A673 (cell line): ENCODE results near the gene FNDC7. TPM values are rescaled to one million over a fixed set of nuclear protein-coding genes. Genes with fewer than 3 reads are reported as not detected.

Source experiments
- BruUV-seq: library from RNA; stranded (reverse); fragments of 400-500 nt; replicated peaks from 2 replicates; lab custom pipeline; 2021; lab: Mats Ljungman, UMichigan
- CTCF ChIA-PET: fragments of 300-600 bp; sonication (Branson Sonifier 250); formaldehyde crosslinking; loops from one replicate; lab custom pipeline; 2022; ENCODE audit warnings: antibody characterized with exemption; lab: Charles Lee
- POLR2A ChIA-PET: fragments of 300-600 bp; sonication (Branson Sonifier 250); formaldehyde crosslinking; loops from one replicate; lab custom pipeline; 2022; ENCODE audit warnings: antibody characterized with exemption; ENCODE audit not compliant: low non-redundant PET; lab: Charles Lee
- DNase-seq: peaks from one replicate; pipeline ENCODE4 v3.0.0-alpha.2; 2015; ENCODE audit warnings: low spot score
- H3K27ac ChIP-seq: fragments of 200-600 bp; sonication (generic); 2 replicates; pipeline ENCODE4 v1.5.1; 2016; ENCODE audit warnings: mixed run types, low read depth, mild to moderate bottlenecking, mixed read lengths, antibody characterized with exemption, low read length; ENCODE audit not compliant: poor library complexity, severe bottlenecking
- H3K27me3 ChIP-seq: fragments of 200-600 bp; sonication (generic); replicated peaks from 2 replicates; pipeline ENCODE4 v1.6.1; 2017; ENCODE audit warnings: mixed run types, low read depth, mild to moderate bottlenecking, mixed read lengths, antibody characterized with exemption, low read length; ENCODE audit not compliant: insufficient read depth, poor library complexity
- H3K36me3 ChIP-seq: fragments of 200-600 bp; sonication (generic); 2 replicates; pipeline ENCODE4 v1.6.1; 2016; ENCODE audit warnings: mixed run types, mild to moderate bottlenecking, mixed read lengths, antibody characterized with exemption, low read length; ENCODE audit not compliant: insufficient read depth, poor library complexity, severe bottlenecking
- H3K4me1 ChIP-seq: fragments of 200-600 bp; sonication (generic); 2 replicates; pipeline ENCODE4 v1.6.1; 2017; ENCODE audit warnings: mixed run types, mild to moderate bottlenecking, mixed read lengths, antibody characterized with exemption, low read length; ENCODE audit not compliant: insufficient read depth, poor library complexity, severe bottlenecking
- H3K4me3 ChIP-seq: fragments of 200-600 bp; sonication (generic); 2 replicates; pipeline ENCODE4 v1.5.1; 2016; ENCODE audit warnings: low read depth, mixed run types, mild to moderate bottlenecking, mixed read lengths, low read length; ENCODE audit not compliant: poor library complexity, severe bottlenecking
- H3K9me3 ChIP-seq: fragments of 200-600 bp; sonication (generic); 2 replicates; pipeline ENCODE4 v1.6.1; 2016; ENCODE audit warnings: mixed run types, low read depth, mild to moderate bottlenecking, mixed read lengths, antibody characterized with exemption, low read length; ENCODE audit not compliant: poor library complexity, severe bottlenecking
- CTCF ChIP-seq: fragments of 300-800, 200-600 bp; sonication (generic); conservative IDR thresholded peaks from 2 replicates; pipeline ENCODE4 v1.5.1; 2017; ENCODE audit warnings: low read depth, mild to moderate bottlenecking, antibody characterized with exemption, low read length, moderate library complexity, mixed read lengths
- EZH2 ChIP-seq: fragments of 200-600 bp; sonication (generic); IDR thresholded peaks from 2 replicates; pipeline ENCODE4 v1.6.1; 2017; ENCODE audit warnings: borderline replicate concordance, low read depth, mild to moderate bottlenecking, mixed read lengths, antibody characterized with exemption, low read length; ENCODE audit not compliant: poor library complexity, severe bottlenecking
- intact Hi-C: fragments of 100-400 bp; cut with micrococcal nuclease; formaldehyde crosslinking; loops from one replicate; pipeline ENCODE4 v1.10.0; 2022; ENCODE audit not compliant: unreplicated experiment
- total RNA-seq: library from RNA; stranded (reverse); gene quantifications from 2 replicates; pipeline ENCODE4 v1.2.3, GENCODE V29; 2021

The FNDC7 gene
- total RNA-seq, 1 experiment from 2014 or later = 0.13 TPM

DNA sequence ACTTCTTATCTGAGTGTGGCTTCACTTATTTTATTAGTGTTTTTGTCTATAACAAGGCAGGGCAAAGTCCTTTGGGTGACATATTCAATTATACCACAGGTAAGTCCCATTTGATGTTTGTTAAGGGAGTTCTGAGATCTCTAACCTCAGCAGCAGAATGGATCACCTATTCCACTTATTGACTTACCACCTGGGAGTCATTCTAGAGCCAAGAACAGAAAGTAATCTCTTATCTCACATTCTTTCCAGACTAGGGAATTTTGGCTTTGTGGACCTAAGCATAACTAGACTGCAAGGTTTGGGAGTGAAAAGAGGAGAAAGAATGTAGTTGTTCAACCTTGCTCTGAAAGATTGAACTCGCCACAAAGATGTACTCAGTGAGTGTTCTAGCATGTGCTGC lies 13.2 kb downstream of the FNDC7 start:
- no peak for TF ChIP-seq EZH2
- no peak for TF ChIP-seq CTCF
- peaks cover 9% of the 10 kb centered on the region for H3K4me1 ChIP-seq
- ChIA-PET CTCF (no interaction called here), POLR2A (no interaction called here)
- intact Hi-C loops = no loop called here
- no peak overlapping the region for H3K4me3 ChIP-seq
- no peak overlapping the region for H3K27ac ChIP-seq
- no peaks in the 10 kb centered on the region for H3K27me3 ChIP-seq
- no peaks in the 10 kb centered on the region for H3K9me3 ChIP-seq
- DNase-seq = no peak
- no TSS peak for BruUV-seq
- H3K36me3 ChIP-seq = no peaks in the 10 kb centered on the region

GRCh38 chr1:108728327-108728923 lies 15.7 kb downstream of the FNDC7 start:
- no peak for DNase-seq
- ChIA-PET CTCF (no interaction called here), POLR2A (no interaction called here)
- H3K36me3 ChIP-seq = no peaks in the 10 kb centered on the region
- peaks cover 4% of the 10 kb centered on the region for H3K4me1 ChIP-seq
- BruUV-seq = no TSS peak
- intact Hi-C loops = no loop called here
- H3K27me3 ChIP-seq = no peaks in the 10 kb centered on the region
- no peak overlapping the region for H3K27ac ChIP-seq
- no peaks in the 10 kb centered on the region for H3K9me3 ChIP-seq
- no peak overlapping the region for H3K4me3 ChIP-seq
- TF ChIP-seq EZH2 (no peak), CTCF (no peak)

- H3K4me3 ChIP-seq = no peak overlapping the region
- intact Hi-C loops = no loop called here
- no peaks in the 10 kb centered on the region for H3K9me3 ChIP-seq
- H3K27ac ChIP-seq = no peak overlapping the region
- TF ChIP-seq EZH2 (no peak), CTCF (no peak)
- ChIA-PET POLR2A (no interaction called here), CTCF (no interaction called here)
- H3K27me3 ChIP-seq = no peaks in the 10 kb centered on the region
- BruUV-seq = no TSS peak
- H3K36me3 ChIP-seq = no peaks in the 10 kb centered on the region
- DNase-seq = peak; percentile 51
- peaks cover 4% of the 10 kb centered on the region for H3K4me1 ChIP-seq
Observed at GRCh38 chr1:108729481-108729880, 16.8 kb downstream of the FNDC7 start.
